IPS-18c (cell line): Measurements from ENCODE around the gene GDAP1L1.
"Not testable (repeated sequence)": the region's sequence is repeated elsewhere in the genome, so short reads cannot be mapped to it uniquely, and the experiment has no call there.

Experiments used
- H3K4me3 ChIP-seq: 2 replicates; pipeline ENCODE4 v1.7.0; 2013; ENCODE audit warnings: low read depth, mild to moderate bottlenecking, low read length, moderate library complexity; ENCODE audit not compliant: insufficient read depth
- H3K9me3 ChIP-seq: one replicate; pipeline ENCODE4 v1.6.1; 2013; ENCODE audit warnings: mild to moderate bottlenecking, low read length, moderate library complexity; ENCODE audit not compliant: control insufficient read depth, insufficient read depth

Gene GDAP1L1

DNA sequence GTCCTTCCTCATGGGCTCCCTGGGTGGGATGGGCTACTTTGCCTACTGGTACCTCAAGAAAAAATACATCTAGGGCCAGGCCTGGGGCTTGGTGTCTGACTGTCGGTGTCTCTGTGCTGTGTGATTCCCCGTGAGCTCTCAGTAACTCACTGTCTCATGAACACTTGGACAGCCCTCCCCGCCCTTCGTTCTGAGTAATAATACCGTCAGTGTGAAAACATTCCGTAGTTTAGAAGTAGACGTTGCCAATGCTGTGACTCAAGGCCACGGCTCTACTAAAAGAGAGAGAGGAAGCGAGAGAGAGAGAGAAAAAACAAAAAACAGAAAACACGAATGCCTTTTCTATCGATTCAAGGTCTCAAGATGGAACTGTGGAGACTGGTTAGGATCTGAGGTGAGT, 32.1 kb downstream of the GDAP1L1 start:
- Histone ChIP-seq H3K9me3 (no peaks in the 10 kb centered on the region), H3K4me3 (no peak overlapping the region)

DNA sequence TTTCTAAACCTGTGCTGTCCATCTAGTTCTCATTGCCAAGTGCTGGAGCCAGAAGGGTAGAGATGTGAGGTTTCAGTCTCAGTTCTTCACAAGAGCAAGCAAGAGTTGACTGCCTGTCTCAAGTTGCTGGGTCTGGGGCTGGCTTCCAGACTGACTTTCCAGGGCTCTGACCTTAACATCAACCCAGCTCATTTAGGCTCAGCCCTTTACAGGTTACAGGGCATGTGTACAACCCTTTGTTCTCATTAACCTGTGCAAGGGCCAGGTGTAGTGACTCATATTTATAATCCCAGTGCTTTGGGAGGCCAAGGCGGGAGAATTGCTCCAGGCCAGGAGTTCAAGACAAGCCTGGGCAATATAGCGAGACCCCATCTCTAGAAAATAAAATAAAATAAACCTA, 33.3 kb downstream of the GDAP1L1 start:
- Histone ChIP-seq H3K9me3 (no peaks in the 10 kb centered on the region), H3K4me3 (no peak overlapping the region)

DNA sequence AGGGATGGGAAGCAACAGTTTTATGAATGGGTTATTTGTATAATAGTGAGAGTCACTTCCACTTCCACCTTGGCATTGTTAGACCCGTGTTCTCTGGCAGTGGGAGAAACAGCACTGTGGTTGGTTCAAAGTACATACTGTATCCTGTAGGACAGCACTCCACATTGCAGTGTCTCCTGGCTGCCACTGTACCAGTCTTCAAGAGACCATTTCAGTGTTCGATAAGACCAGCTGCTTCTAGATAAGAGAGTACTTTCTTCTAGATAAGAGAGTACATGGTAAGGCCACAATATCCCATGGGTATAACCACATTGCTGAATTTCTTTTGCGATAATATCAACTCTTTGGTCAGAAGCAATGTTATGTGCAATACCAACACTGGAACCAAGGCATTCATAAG, 35.1 kb downstream of the GDAP1L1 start:
- Histone ChIP-seq H3K4me3 (no peak overlapping the region), H3K9me3 (no peaks in the 10 kb centered on the region)

DNA sequence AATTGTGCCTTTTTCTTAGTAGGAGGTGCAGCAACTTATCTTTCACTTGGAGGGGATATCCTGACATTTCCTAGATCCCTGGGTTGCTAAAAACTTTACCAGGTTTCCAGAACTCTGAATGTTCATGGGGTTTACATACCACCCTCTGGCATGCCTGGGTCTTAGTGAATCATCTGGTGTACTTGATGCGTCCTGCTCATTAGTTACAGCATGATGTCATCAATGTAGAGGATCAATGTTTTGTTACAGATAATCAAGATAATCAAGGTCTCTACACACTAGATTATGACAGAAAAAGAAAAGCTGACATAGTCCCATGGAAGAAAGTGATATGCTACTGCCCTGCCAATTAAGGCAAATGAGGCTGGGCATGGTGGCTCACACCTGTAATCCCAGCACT, 36.9 kb downstream of the GDAP1L1 start:
- Histone ChIP-seq H3K9me3 (no peaks in the 10 kb centered on the region), H3K4me3 (no peak overlapping the region)

GRCh38 chr20:44287272-44288097, 40.4 kb downstream of the GDAP1L1 start:
- no peaks in the 10 kb centered on the region for H3K9me3 ChIP-seq
- H3K4me3 ChIP-seq, result no peak overlapping the region

DNA sequence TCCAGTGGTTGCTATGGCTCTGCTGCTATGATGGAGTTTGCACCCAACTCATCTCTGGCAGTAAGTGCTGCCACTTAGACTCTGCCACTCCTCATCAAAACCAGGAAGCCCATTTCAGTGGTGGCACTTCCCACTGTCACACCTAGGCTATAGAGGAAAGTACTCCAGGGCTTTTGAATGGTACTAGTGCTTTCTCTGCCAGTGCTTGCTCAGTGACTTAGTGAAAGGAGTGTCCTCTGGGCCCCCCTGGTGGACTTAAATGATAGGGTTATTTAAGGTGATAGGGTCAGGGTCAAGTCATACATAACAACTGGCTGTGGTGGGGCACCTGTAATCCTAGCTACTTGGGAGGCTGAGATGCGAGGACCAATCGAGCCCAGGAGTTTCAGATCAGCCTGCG, 41.1 kb downstream of the GDAP1L1 start:
- Histone ChIP-seq H3K4me3 (no peak overlapping the region; the same call in 1 of the 2 replicates), H3K9me3 (no peaks in the 10 kb centered on the region)

DNA sequence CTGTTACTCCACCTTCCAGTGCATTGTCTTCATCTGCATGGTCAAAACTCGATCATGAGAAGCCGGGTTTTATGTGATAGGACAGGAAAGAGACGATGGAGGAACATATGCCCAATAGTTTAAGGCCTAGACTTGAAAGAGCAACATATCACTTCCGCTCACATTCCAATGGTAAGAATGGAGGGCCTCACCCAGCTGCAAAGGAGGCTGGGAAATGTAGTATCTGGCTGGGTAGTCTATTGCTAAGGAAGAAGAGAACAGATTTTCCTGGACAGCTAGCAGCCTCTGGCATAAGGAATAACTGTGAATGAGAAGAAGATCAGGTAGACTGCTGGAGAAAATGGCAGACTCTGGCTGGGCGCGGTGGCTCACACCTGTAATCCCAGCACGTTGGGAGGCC, 44.6 kb downstream of the GDAP1L1 start:
- Histone ChIP-seq H3K4me3 (no peak overlapping the region), H3K9me3 (no peaks in the 10 kb centered on the region)

DNA sequence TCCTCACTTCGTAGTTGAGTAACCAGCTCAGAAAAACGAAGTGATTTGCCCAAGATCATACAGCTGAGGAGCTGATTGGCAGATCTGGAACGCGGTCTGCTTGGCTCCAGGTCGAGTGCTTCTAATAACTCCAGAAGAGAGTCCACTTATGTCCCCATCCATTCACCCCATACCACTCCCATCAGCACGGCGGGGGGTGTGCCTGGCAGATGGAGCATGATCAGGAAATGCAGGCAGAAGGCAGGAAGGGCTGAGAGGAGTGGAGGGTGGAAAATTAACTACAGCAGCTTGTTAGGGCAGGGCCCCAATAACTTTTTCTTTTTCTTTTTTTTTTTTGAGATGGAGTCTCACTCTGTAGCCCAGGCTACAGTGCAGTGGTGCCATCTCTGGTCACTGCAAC, 48.9 kb downstream of the GDAP1L1 start:
- Histone ChIP-seq H3K9me3 (peaks cover 2% of the 10 kb centered on the region), H3K4me3 (no peak overlapping the region)

DNA sequence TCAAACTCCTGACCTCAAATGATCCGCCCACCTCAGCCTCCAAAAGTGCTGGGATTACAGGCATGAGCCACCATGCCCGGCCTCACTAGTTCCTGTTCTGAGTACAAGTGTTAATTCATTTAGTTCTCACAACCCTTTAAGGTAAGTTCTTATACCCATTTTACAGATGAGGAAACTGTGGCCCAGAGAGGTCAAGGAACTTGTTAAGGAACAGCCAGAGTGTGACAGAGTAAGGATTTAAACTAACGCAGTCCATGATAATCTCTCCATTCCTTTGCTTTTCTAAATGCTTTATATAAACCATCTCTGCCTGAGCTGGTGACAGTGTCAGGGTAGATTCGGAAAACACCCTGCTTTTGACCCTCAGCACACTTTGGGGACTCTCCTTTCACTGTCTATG, 50.6 kb downstream of the GDAP1L1 start:
- Histone ChIP-seq H3K9me3 (peaks cover 2% of the 10 kb centered on the region), H3K4me3 (no peak overlapping the region)

DNA sequence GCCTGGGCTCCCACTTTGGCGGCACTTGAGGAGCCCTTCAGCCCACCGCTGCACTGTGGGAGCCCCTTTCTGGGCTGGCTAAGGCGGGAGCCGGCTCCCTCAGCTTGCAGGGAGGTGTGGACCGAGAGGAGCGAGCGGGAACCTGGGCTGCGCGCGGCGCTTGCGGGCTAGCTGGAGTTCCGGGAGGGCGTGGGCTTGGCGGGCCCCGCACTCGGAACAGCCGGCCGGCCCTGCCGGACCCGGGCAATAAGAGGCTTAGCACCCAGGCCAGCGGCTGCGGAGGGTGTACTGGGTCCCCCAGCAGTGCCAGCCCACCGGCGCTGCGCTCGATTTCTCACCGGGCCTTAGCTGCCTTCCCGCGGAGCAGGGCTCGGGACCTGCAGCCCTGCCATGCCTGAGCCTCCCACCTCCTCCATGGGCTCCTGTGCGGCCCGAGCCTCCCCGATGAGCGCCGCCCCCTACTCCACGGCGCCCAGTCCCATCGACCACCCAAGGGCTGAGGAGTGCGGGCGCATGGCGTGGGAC, 52.0 kb downstream of the GDAP1L1 start:
- not testable (repeated sequence) for H3K4me3 ChIP-seq, H3K9me3 ChIP-seq

- Histone ChIP-seq H3K9me3 (peaks cover 2% of the 10 kb centered on the region), H3K4me3 (no peak overlapping the region)
Measured at GRCh38 chr20:44301285-44301684, 54.2 kb downstream of the GDAP1L1 start.

DNA sequence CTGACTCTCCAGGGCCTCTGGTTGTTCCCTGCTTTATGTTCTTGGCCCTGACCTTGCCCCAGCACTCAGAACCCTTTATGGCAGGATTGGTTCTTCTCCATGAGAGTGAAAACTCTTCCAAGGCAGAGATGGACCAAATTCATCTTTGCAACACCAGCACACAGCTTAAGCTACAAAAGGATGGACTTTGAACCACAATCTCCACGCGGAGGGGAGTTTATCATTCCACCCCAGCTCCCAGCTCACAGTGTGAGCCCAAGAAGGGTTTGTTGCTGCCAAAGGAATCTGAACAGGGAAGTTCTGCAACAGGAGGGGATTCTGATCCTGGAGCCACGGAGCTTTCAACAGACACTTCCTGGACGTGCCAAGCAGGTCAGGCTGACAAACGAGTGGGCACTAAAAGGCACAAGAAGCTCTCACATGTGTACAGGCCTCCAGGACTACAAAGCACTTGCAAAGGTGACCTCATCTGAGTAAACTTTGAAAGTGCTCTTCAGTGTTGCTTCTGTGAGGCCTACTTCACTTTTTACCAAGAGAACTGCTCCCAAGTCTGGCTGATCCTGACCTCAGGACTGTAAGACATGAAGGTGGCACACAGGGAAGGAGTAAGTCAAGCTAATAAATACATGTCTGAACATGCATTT, 55.0 kb downstream of the GDAP1L1 start:
- Histone ChIP-seq H3K4me3 (no peak overlapping the region), H3K9me3 (peaks cover 2% of the 10 kb centered on the region)

- no peak overlapping the region for H3K4me3 ChIP-seq
- peaks cover 2% of the 10 kb centered on the region for H3K9me3 ChIP-seq
Measured at GRCh38 chr20:44302736-44303135, 55.6 kb downstream of the GDAP1L1 start.

- H3K9me3 ChIP-seq, result no peaks in the 10 kb centered on the region
- H3K4me3 ChIP-seq, result no peak overlapping the region
Measured at GRCh38 chr20:44304383-44304782, 57.3 kb downstream of the GDAP1L1 start.

DNA sequence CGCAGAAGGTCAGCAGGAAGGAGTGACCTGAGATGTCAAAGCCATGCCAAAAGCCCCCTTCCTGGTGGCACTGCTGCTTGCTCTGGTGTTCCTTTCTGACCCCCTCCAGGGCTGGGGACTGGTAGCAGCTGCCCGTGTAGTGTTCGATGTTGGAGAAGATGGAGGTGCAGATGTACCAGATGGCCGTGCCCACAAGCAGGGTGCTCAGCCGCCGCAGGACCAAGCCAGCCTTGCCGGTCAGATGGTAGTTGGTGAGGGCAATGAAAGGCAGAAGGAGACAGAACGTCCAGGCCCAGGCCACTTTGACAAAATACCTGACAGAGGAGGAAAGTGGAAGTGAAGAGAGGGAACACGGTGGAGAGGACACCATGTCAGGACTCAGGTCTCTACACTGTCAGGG, 59.8 kb downstream of the GDAP1L1 start:
- Histone ChIP-seq H3K4me3 (no peak overlapping the region), H3K9me3 (no peaks in the 10 kb centered on the region)

DNA sequence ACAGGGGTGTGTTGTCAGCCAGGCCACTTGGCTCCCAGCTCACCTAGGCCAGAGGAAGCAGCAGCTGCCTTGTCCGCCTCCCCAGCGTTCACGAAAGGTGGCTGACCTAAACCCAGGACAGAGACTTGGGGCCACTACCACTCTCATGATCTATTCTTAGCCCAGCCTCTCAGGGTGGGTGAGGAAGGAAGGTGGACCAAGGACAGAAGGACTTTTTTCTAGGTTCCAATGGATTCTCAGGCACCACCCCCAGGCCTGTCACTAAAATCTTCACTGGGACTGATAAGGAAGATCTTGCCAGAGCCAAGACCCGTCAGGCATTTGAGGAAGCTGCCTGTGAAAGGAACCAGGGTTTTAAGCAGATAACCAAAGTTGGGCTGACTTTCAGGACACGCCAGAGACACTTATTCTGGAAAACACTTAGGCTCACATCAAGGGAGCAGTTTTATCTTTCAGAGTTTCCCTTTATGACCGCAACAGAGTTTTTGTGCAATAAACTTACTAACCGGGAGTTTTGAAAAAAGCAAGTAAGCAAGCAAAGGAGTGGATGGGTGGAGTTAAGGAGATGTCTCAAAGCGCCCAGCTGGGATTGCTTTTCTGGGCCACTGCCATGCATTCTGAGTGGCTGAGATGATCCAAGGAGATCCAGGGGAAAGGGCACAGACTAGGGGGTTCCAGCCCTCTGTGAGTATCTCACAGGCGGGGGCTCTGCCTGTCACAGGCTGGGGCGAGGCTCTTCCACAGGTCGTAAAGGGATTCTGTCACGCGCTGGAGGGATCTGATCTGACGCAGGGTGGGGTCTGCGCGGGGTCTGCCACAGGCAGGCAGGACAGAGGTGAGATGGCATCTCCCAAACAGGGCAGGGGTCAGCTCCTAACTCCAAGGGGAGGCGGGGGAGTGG, 62.9 kb downstream of the GDAP1L1 start:
- H3K4me3 ChIP-seq, result peak overlapping the region; percentile 93
- no peaks in the 10 kb centered on the region for H3K9me3 ChIP-seq
